GM12891 (cell line): ENCODE measurements around the gene MATR3.

Source experiments
- DNase-seq: peaks from one replicate; pipeline ENCODE4 v3.0.0; 2011; ENCODE audit warnings: low spot score; ENCODE audit not compliant: insufficient read length
- FAIRE-seq: peaks from 2 replicates; lab custom pipeline; 2011; peaks lifted over from hg19 to GRCh38; lab: Jason Lieb, UNC
- PAX5 ChIP-seq: IDR thresholded peaks from 2 replicates; pipeline ENCODE4 v1.6.1; 2011; ENCODE audit warnings: low read length, moderate library complexity, mild to moderate bottlenecking; ENCODE audit not compliant: insufficient read depth, severe bottlenecking
- POLR2A ChIP-seq: IDR thresholded peaks from 2 replicates; pipeline ENCODE4 v1.6.1; 2011; ENCODE audit warnings: low read depth, low read length, control low read depth
- POLR2AphosphoS5 ChIP-seq: IDR thresholded peaks from 2 replicates; pipeline ENCODE4 v1.6.1; 2011; ENCODE audit warnings: low read depth, low read length, control low read depth
- POU2F2 ChIP-seq: IDR thresholded peaks from 2 replicates; pipeline ENCODE4 v1.6.1; 2011; ENCODE audit warnings: low read depth, mild to moderate bottlenecking, control low read depth, low read length, moderate library complexity
- SPI1 ChIP-seq: IDR thresholded peaks from 2 replicates; pipeline ENCODE4 v1.6.1; 2011; ENCODE audit warnings: low read depth, low read length, control low read depth
- TAF1 ChIP-seq: IDR thresholded peaks from 2 replicates; pipeline ENCODE4 v1.6.1; 2011; ENCODE audit warnings: low read depth, low read length, control low read depth

MATR3 gene

DNA sequence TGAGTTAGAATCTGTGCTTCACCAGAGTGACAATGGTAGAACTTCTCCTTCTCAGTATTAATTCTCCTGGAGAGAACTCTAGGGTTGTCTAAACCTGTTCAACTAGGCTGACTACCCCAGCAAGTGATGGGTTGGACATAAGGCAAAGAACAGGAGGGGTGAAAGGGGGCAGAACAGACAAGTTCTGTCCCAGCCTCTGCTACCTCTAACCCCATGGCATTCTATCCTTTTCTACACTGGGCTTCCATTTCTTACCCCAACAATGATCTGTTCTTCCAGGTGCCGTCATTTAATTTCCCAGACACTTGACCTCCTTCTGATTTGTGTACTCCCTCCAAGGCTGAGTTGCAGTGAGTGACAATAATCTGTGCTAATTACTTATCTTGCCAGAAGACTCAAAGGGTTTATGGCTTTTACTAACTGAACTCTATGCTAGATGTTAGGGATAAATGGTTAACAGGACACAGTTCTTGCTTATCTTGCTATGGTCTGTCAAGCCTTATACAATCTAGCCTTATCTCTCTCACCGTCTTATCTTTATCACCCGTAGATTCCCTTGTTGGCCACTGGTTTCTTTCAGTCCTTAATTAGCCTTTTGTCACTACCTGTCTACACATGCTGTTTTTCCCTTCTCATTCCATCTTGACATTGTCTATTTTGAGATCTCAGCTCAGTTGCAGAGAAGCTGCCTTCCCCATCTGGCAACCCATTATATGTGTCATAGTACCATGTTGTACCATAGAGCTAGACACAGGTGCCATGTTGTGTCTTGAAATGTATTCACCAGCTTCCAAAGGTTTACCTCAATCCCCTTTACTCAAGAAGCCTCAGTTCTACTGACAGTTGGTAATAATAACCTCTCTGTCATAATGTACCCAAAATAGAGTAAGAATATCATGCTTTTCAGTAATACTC, 10.0 kb upstream of the MATR3 start:
- TF ChIP-seq SPI1 (no peak), POLR2AphosphoS5 (peak; percentile 43; the same call in 1 of the 2 replicates), TAF1 (no peak), POLR2A (peak; percentile 33)
- FAIRE-seq (peak; percentile 31), DNase-seq (no peak)

DNA sequence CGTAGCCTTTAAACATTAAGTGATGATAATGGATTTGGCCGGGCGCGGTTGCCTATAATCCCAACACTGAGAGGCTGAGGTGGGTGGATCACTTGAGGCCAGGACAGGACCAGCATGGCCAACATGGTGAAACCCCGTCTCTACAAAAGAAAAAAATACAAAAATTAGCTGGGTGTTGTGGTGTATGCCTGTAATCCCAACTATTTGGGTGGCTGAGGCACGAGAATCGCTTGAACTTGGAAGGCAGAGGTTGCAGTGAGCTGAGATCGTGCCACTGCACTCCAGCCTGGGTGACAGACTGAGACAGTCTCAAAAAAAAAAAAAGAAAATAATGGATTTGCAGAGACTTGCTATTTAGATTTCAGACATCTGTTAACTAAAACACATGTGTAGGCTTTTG, 9.2 kb upstream of the MATR3 start:
- DNase-seq (no peak), FAIRE-seq (no peak)
- TF ChIP-seq TAF1 (no peak), SPI1 (no peak), POLR2AphosphoS5 (no peak)

DNA sequence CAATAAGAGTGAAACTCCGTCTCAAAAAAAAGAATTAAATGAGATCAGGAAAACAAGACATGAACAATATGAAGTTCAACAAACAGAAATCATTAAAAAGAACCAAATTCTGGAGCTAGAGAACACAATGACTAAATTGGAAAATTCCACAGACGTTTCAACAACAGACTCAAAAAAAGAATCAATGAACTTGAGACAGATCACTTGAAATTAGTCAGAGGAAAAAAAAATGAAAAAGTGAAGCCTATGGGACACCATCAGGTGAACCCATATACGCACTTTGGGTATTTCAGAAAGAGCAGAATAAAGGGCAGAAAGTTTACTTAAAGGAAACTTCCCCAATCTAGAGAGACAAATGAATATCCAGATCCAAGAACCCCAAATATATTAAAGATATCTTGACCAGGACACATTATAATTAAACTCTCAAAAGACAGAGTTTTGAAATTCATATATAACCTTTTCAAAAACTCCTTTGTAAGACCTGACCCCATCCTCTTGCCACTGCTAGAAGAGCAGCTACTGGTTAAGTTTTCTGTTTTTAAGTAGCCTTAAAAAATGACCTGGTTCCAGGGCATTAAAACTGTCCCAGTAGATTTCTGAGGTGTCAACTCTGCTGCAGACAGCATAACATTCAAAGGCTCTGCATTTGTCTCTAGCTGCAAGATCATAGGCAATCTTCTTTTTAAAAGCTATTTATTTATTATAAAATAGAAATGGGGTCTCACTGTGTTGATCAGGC, 7.7 kb upstream of the MATR3 start:
- DNase-seq (no peak), FAIRE-seq (no peak)
- no peak for TF ChIP-seq POU2F2
- peak; percentile 53; the same call in 1 of the 2 replicates for TF ChIP-seq POLR2A
- 0 out of 2 replicates have a peak, but pooled peaks have one; percentile 16 for TF ChIP-seq POLR2AphosphoS5

DNA sequence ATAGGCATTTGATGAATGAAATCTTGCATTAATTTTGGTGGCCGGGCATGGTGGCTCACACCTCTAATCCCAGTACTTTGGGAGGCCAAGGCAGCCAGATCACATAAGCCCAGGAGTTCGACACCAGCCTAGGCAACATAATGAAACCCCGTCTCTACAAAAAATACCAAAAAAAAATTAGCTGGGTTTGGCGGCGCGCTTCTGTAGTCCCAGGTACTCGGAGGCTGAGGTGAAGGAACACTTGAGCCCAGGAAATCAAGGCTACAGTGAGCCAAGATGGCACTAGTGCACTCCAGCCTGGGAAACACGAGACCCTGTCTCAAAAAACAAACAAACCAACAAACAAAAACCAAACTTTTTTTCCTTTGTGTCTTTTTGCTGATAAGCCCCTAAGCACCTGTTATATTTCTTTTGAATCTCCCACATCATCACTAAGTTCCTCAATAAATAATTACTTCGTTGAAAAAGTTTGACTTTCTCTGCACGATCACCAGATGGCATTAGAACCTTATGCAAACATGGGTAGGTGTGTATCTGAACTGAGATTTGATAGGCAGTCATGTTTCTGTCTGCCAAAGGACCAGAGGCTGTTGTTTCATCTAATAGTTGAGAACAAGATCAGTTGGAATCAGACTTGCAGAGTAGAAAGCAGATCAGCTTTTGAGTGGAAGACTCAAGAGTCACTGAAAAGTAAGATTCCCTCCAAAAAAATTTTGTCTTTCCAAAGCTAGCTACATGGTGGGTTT, 5.5 kb upstream of the MATR3 start:
- DNase-seq (no peak), FAIRE-seq (no peak)
- no peak for TF ChIP-seq SPI1
- TF ChIP-seq POLR2A: no peak
- TF ChIP-seq POLR2AphosphoS5: no peak
- no peak for TF ChIP-seq POU2F2
- TF ChIP-seq TAF1: no peak
- TF ChIP-seq PAX5: no peak

DNA sequence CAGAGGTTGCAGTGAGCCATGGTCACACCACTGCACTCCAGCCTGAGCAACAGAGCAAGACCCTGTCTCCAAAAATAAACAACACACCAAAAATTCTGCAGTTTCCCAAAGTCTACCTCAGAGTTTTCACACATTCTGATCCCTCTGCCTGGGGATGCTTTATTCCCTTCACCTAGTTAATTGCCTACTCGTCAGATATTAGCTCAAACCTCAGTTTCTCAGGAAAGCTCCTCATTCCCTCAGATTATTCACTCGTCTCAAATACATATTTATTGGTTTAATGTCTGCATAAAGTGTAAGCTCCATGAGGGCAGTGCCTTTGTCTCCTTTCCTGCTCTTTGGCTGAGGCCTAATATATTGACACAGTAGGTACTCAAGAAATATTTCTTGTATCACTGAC, 2.5 kb upstream of the MATR3 start:
- DNase-seq: no peak
- FAIRE-seq: no peak
- no peak for TF ChIP-seq POLR2A
- no peak for TF ChIP-seq TAF1
- no peak for TF ChIP-seq POU2F2
- TF ChIP-seq POLR2AphosphoS5: no peak
- no peak for TF ChIP-seq SPI1
- TF ChIP-seq PAX5: no peak

DNA sequence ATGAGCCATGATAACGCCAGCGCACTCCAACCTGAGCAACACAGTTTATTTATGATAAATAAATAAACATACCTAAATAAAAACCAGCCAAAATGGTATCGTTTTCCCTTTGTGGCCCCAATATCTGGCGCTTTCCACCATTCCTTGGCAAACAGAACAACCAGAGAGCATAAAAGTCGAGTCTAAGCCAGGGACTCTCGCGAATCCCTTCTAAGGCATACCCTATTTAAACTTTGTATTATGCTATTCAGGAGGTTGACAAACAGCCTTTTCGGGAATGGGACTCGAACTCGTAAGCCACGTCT, 386 bp upstream of the MATR3 start:
- FAIRE-seq: no peak
- TF ChIP-seq POU2F2: no peak
- no peak for TF ChIP-seq TAF1
- no peak for TF ChIP-seq POLR2A
- no peak for TF ChIP-seq SPI1
- TF ChIP-seq POLR2AphosphoS5: no peak
- TF ChIP-seq PAX5: no peak

DNA sequence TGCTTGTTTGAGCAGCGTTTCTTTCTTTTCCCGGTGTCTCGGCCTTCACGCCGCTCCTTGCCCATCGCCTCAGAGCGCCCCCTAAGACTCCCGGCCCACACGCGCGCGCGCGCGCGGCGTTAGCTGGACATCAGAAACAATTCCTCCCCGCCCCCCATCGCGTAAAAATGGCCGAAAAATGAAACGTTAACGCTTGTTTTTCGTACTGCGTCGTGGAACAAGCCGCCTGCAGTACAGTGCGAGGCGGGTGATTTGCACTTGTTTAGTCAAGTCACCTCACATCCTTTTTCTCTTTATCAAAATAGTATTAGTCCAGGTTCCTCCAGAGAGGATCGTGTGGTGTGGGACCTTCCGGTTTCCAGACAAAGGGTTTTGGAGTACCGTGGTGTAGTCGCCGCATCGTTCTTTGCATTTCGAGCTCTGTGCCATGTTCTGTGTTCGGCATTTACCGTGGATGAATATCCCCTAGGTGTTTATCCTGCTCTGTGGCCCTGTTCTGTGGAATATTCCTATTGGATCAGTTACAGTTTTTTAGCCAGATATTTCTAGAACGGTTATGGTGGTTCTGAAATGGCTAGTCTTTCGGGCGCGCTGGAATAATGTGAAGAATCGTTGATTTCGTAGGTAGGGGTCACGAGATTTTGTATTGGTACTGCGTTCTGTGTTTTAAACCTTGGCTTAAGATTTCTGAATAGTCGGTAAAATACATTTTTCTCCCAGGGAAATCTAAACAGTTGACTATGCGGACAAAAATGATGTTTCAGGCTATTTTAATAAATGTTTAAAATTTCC, 1.0 kb downstream of the MATR3 start:
- peak; percentile 37; the same call in 1 of the 2 replicates for TF ChIP-seq TAF1
- TF ChIP-seq PAX5: no peak
- peak; percentile 5; the same call in 1 of the 2 replicates for TF ChIP-seq POLR2A
- FAIRE-seq: peak; percentile 54
- DNase-seq: no peak

More for the DNA sequence above, 386 bp upstream of the MATR3 start:
- DNase-seq: no peak

DNA sequence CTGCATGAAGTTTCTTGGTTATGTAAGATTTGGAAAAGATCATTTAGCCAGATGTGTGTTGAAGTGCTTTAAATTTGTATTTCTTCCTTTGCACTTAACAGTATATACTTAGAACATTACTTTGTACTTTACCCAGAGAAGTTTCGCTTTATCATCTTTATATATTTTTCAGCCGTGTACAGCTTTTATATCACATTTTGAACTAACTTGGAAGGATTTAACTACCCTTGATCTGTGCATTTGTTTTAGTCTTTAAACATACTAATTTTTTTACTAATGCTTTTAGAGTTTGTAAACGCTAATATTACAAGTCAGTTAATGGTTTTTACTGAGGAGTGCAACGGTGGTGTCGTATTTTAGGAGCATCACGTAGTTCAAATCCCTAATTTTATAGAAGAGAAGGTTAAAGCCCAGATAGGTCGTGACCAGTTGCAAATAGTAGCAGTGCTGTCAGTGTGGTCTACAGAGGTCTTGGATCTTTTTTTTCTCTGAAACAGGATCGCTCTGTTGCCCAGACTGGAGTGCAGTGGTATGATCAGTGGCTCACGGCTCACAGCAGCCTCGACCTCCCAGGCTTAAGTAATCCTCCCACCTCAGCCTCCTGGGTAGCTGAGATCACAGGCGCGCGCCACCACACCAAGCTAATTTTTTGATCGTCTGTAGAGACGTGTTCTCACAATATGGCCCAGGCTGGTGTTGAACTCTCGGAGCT, 2.0 kb downstream of the MATR3 start:
- no peak for DNase-seq
- TF ChIP-seq PAX5 (no peak), POU2F2 (no peak), SPI1 (no peak), POLR2AphosphoS5 (no peak), POLR2A (no peak), TAF1 (no peak)
- FAIRE-seq: no peak

DNA sequence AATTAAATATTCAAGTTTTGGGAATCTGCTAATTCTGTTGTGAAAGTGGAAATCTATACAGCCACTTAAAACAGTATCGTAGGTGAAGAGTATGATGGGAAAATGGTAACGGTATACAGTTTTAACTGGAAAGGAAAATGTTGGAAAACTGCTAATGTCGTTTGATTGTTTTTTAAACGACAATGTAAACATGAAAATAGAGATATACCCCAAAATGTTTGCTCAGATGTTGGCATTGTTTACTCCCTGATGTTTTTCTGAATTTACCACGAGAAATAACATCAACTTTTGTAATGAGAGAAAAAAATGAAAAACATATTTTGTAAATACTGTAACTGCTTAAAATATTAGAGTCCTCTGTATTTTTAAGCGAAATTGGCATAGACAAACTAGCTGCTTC, 2.7 kb downstream of the MATR3 start:
- no peak for TF ChIP-seq PAX5
- TF ChIP-seq TAF1: no peak
- TF ChIP-seq POLR2AphosphoS5: no peak
- TF ChIP-seq SPI1: no peak
- no peak for TF ChIP-seq POLR2A
- TF ChIP-seq POU2F2: no peak
- FAIRE-seq (no peak), DNase-seq (no peak)
